ENCODE data around the gene NTRK2. TPM values are rescaled to one million over a fixed set of nuclear protein-coding genes. Genes with fewer than 3 reads are reported as not detected.

NTRK2 gene
- total RNA-seq, 1 experiment from 2014 or later: not detected

- no peak for TF ChIP-seq REST (IDR thresholded peaks at IDR 0.05; ENCODE audit: low read depth)
- TF ChIP-seq EZH2 (IDR thresholded peaks at IDR 0.05): no peak
Observed at GRCh38 chr9:84812355-84812754, 142.8 kb downstream of the NTRK2 start (continued).

DNA sequence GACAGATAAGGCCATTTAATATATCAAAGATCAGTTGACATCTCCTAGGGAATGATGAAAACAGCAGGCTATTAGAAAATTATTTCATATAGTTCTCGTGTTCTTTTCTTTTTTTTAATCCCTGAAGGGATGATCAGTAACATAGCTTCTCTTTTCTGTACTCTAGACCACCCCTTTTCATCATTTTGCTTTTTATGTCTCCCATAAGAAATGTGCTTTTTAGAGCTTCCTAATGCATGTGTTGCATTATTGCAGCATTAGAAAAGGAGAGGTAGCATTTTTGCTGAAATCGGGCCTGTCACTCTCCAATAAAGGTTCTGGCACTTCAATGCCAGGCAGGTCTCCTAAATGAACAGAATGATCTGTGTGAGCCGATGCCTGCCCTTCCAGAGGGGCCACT is 143.3 kb downstream of the NTRK2 start:
- Histone ChIP-seq H3K36me3 (ENCODE audit: control insufficient read depth in 1 of 2, insufficient read depth in 2 of 2, low read length in 2 of 2) (no peaks in the 10 kb centered on the region), H3K27me3 (ENCODE audit: insufficient read depth, low read length) (peaks cover 52% of the 10 kb centered on the region), H3K4me1 (ENCODE audit: control insufficient read depth in 1 of 2, insufficient read depth in 2 of 2, low read length in 2 of 2) (no peaks in the 10 kb centered on the region), H4K20me1 (ENCODE audit: insufficient read depth) (no peaks in the 10 kb centered on the region), H3K79me2 (ENCODE audit: insufficient read depth, low read length) (no peaks in the 10 kb centered on the region), H3K27ac (ENCODE audit: low read depth, low read length) (no peak overlapping the region), H3K9me3 (ENCODE audit: control insufficient read depth in 1 of 2, insufficient read depth in 1 of 2, low read depth in 1 of 2, low read length in 2 of 2) (no peaks in the 10 kb centered on the region), H3K9ac (ENCODE audit: low read length) (no peak overlapping the region), H2AFZ (ENCODE audit: low read depth, low read length, poor library complexity, severe bottlenecking) (no peak overlapping the region), H3K4me2 (ENCODE audit: low read length) (no peak overlapping the region), H3K4me3 (replicated peaks in 1 of 2; ENCODE audit: low read depth in 1 of 2, low read length in 2 of 2) (no peak overlapping the region), H3K9me2 (ENCODE audit: insufficient read depth) (no peaks in the 10 kb centered on the region)
- no TSS peak for BruUV-seq (replicated peaks)
- no peak for ATAC-seq
- intact Hi-C loops (cut with micrococcal nuclease): no loop called here
- RAD21 ChIA-PET (ENCODE audit: low non-redundant PET in 1 of 2, low total read pairs in 2 of 2, uncharacterized antibody in 2 of 2, unreplicated experiment in 2 of 2): no interaction called here
- POLR2A ChIA-PET: no interaction called here
- CTCF ChIA-PET: no interaction called here
- no peak for DNase-seq (ENCODE audit: low read depth, low spot score)
- TF ChIP-seq EGR1 (IDR thresholded peaks at IDR 0.05; ENCODE audit: low read depth): no peak
- no peak for TF ChIP-seq POLR2AphosphoS5 (IDR thresholded peaks at IDR 0.05; ENCODE audit: low read depth, low read length)
- TF ChIP-seq ZNF274 (IDR thresholded peaks at IDR 0.05; ENCODE audit: low read depth, low read length): no peak
- no peak for TF ChIP-seq SRF (IDR thresholded peaks at IDR 0.05; ENCODE audit: low read depth)
- no peak for TF ChIP-seq EZH2phosphoT487 (IDR thresholded peaks at IDR 0.05; ENCODE audit: borderline replicate concordance)
- TF ChIP-seq SP1 (IDR thresholded peaks at IDR 0.05; ENCODE audit: low read depth): no peak
- TF ChIP-seq ELF1 (IDR thresholded peaks at IDR 0.05; ENCODE audit: borderline replicate concordance, low read depth): no peak
- TF ChIP-seq SIN3A (IDR thresholded peaks at IDR 0.05; ENCODE audit: low read depth): no peak
- TF ChIP-seq JUND (IDR thresholded peaks at IDR 0.05): no peak
- no peak for TF ChIP-seq TCF7L2 (IDR thresholded peaks at IDR 0.05; ENCODE audit: borderline replicate concordance, extremely low read depth, insufficient read depth, insufficient read length)
- TF ChIP-seq FOSL1 (IDR thresholded peaks at IDR 0.05; ENCODE audit: low read depth): no peak
- no peak for TF ChIP-seq CBX3 (IDR thresholded peaks at IDR 0.05; ENCODE audit: low read depth)
- TF ChIP-seq CEBPB (IDR thresholded peaks at IDR 0.05; ENCODE audit: low read depth): no peak
- TF ChIP-seq, protein P1, sequence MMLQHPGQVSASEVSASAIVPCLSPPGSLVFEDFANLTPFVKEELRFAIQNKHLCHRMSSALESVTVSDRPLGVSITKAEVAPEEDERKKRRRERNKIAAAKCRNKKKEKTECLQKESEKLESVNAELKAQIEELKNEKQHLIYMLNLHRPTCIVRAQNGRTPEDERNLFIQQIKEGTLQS (IDR thresholded peaks at IDR 0.05): no peak
- no peak for TF ChIP-seq POLR2A (IDR thresholded peaks at IDR 0.05; ENCODE audit: borderline replicate concordance, extremely low read depth, insufficient read depth, insufficient read length)
- TF ChIP-seq, protein P2, sequence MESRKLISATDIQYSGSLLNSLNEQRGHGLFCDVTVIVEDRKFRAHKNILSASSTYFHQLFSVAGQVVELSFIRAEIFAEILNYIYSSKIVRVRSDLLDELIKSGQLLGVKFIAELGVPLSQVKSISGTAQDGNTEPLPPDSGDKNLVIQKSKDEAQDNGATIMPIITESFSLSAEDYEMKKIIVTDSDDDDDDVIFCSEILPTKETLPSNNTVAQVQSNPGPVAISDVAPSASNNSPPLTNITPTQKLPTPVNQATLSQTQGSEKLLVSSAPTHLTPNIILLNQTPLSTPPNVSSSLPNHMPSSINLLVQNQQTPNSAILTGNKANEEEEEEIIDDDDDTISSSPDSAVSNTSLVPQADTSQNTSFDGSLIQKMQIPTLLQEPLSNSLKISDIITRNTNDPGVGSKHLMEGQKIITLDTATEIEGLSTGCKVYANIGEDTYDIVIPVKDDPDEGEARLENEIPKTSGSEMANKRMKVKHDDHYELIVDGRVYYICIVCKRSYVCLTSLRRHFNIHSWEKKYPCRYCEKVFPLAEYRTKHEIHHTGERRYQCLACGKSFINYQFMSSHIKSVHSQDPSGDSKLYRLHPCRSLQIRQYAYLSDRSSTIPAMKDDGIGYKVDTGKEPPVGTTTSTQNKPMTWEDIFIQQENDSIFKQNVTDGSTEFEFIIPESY (IDR thresholded peaks at IDR 0.05; ENCODE audit: extremely low read depth, insufficient replicate concordance, low read length): no peak

Data from HCT116 (cell line).